ENCODE data around the gene SAMD4B.
"Not testable (repeated sequence)": the region's sequence is repeated elsewhere in the genome, so short reads cannot be mapped to it uniquely, and the experiment has no call there.

Gene SAMD4B

GRCh38 chr19:39329948-39330347 lies 12.3 kb upstream of the SAMD4B start:
- TF ChIP-seq YY1 (IDR thresholded peaks at IDR 0.05; ENCODE audit: insufficient read depth, insufficient read length): no peak
- TF ChIP-seq SUZ12 (IDR thresholded peaks at IDR 0.05; ENCODE audit: extremely low read depth, insufficient read depth, insufficient read length): no peak
- no peak for TF ChIP-seq ZNF274 (IDR thresholded peaks at IDR 0.05; ENCODE audit: low read depth, low read length)
- no peaks in the 10 kb centered on the region for H3K9me3 ChIP-seq (ENCODE audit: insufficient read depth, low read length)
- H3K9ac ChIP-seq (ENCODE audit: insufficient read length, low read depth): no peak overlapping the region
- no peaks in the 10 kb centered on the region for H3K27me3 ChIP-seq (ENCODE audit: insufficient read depth, insufficient read length)
- DNase-seq (ENCODE audit: low read depth, low spot score): no peak
- H3K4me3 ChIP-seq (ENCODE audit: insufficient read length, low read depth): no peak overlapping the region
- peaks cover 3% of the 10 kb centered on the region for H3K4me1 ChIP-seq (ENCODE audit: insufficient read depth, insufficient read length)
- H3K36me3 ChIP-seq (ENCODE audit: insufficient read depth, insufficient read length, low read length): no peaks in the 10 kb centered on the region

- no peak for DNase-seq (ENCODE audit: low read depth, low spot score)
- H3K4me1 ChIP-seq (ENCODE audit: insufficient read depth, insufficient read length): no peaks in the 10 kb centered on the region
- H3K9me3 ChIP-seq (ENCODE audit: insufficient read depth, low read length): no peaks in the 10 kb centered on the region
- no peaks in the 10 kb centered on the region for H3K36me3 ChIP-seq (ENCODE audit: insufficient read depth, insufficient read length, low read length)
- H3K27me3 ChIP-seq (ENCODE audit: insufficient read depth, insufficient read length): no peaks in the 10 kb centered on the region
- TF ChIP-seq YY1 (IDR thresholded peaks at IDR 0.05; ENCODE audit: insufficient read depth, insufficient read length): no peak
- no peak for TF ChIP-seq ZNF274 (IDR thresholded peaks at IDR 0.05; ENCODE audit: low read depth, low read length)
- no peak for TF ChIP-seq SUZ12 (IDR thresholded peaks at IDR 0.05; ENCODE audit: extremely low read depth, insufficient read depth, insufficient read length)
- no peak overlapping the region for H3K4me3 ChIP-seq (ENCODE audit: insufficient read length, low read depth)
- no peak overlapping the region for H3K9ac ChIP-seq (ENCODE audit: insufficient read length, low read depth)
These were observed 9.9 kb upstream of the SAMD4B start for GRCh38 chr19:39332293-39332692.

GRCh38 chr19:39332738-39333137 lies 9.5 kb upstream of the SAMD4B start:
- DNase-seq (ENCODE audit: low read depth, low spot score); H3K27me3 ChIP-seq (ENCODE audit: insufficient read depth, insufficient read length); H3K9me3 ChIP-seq (ENCODE audit: insufficient read depth, low read length); H3K4me1 ChIP-seq (ENCODE audit: insufficient read depth, insufficient read length); H3K9ac ChIP-seq (ENCODE audit: insufficient read length, low read depth); H3K4me3 ChIP-seq (ENCODE audit: insufficient read length, low read depth); H3K36me3 ChIP-seq (ENCODE audit: insufficient read depth, insufficient read length, low read length): not testable (repeated sequence)

GRCh38 chr19:39333507-39333906 lies 8.7 kb upstream of the SAMD4B start:
- H3K4me1 ChIP-seq (ENCODE audit: insufficient read depth, insufficient read length): no peaks in the 10 kb centered on the region
- H3K27me3 ChIP-seq (ENCODE audit: insufficient read depth, insufficient read length): no peaks in the 10 kb centered on the region

DNA sequence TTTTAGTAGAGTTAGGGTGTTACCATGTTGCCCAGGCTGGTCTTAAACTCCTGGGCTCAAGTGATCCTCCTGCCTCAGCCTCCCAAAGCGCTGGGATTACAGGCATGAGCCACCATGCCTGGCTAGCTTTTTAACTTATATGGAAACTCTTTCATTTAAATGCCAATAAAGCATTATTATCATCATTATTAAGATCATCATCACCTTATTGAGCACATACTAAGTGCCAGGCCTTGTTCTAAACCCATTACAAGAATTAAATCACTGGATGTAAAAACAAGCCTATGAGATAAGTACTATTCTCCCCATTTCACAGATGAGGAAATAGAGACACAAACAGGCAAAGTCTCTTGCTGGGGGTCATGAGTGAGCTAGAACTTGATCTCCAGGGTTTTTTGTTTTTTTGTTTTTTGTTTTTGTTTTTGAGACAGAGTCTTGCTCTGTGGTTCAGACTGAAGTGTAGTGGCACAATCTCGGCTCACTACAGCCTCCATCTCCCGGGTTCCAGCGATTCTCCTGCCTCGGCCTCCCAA lies 7.7 kb upstream of the SAMD4B start:
- no peaks in the 10 kb centered on the region for H3K9me3 ChIP-seq (ENCODE audit: insufficient read depth, low read length)
- TF ChIP-seq SUZ12 (IDR thresholded peaks at IDR 0.05; ENCODE audit: extremely low read depth, insufficient read depth, insufficient read length): no peak
- no peak for TF ChIP-seq YY1 (IDR thresholded peaks at IDR 0.05; ENCODE audit: insufficient read depth, insufficient read length)
- TF ChIP-seq ZNF274 (IDR thresholded peaks at IDR 0.05; ENCODE audit: low read depth, low read length): no peak
- H3K4me1 ChIP-seq (ENCODE audit: insufficient read depth, insufficient read length): no peaks in the 10 kb centered on the region
- H3K9ac ChIP-seq (ENCODE audit: insufficient read length, low read depth): no peak overlapping the region
- H3K4me3 ChIP-seq (ENCODE audit: insufficient read length, low read depth): no peak overlapping the region
- DNase-seq (ENCODE audit: low read depth, low spot score): no peak
- H3K36me3 ChIP-seq (ENCODE audit: insufficient read depth, insufficient read length, low read length): no peaks in the 10 kb centered on the region
- H3K27me3 ChIP-seq (ENCODE audit: insufficient read depth, insufficient read length): no peaks in the 10 kb centered on the region

More at GRCh38 chr19:39333507-39333906, 8.7 kb upstream of the SAMD4B start:
- no peaks in the 10 kb centered on the region for H3K9me3 ChIP-seq (ENCODE audit: insufficient read depth, low read length)
- no peak overlapping the region for H3K4me3 ChIP-seq (ENCODE audit: insufficient read length, low read depth)
- no peaks in the 10 kb centered on the region for H3K36me3 ChIP-seq (ENCODE audit: insufficient read depth, insufficient read length, low read length)
- TF ChIP-seq SUZ12 (IDR thresholded peaks at IDR 0.05; ENCODE audit: extremely low read depth, insufficient read depth, insufficient read length) (no peak), YY1 (IDR thresholded peaks at IDR 0.05; ENCODE audit: insufficient read depth, insufficient read length) (no peak), ZNF274 (IDR thresholded peaks at IDR 0.05; ENCODE audit: low read depth, low read length) (no peak)
- no peak for DNase-seq (ENCODE audit: low read depth, low spot score)
- H3K9ac ChIP-seq (ENCODE audit: insufficient read length, low read depth): no peak overlapping the region

DNA sequence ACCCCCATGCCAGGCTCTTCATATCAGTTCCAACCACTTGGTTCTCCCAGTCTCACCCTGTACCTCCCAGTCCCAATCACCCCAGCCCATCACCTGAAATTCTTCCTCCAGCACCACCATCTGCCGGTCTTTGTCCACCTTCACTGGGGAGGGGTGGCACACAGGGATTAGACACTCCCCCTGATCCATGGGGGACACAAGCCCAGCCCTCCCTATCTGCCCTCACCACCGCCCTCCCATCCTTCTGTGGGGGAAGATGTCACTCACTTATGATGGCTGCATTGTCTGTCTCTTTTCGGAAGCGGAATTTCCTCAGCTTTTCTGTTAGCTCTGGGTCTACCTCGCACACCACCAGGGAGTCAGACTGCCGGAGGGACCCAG lies 7.1 kb upstream of the SAMD4B start:
- H3K36me3 ChIP-seq (ENCODE audit: insufficient read depth, insufficient read length, low read length): no peaks in the 10 kb centered on the region
- H3K9ac ChIP-seq (ENCODE audit: insufficient read length, low read depth): no peak overlapping the region
- H3K27me3 ChIP-seq (ENCODE audit: insufficient read depth, insufficient read length): no peaks in the 10 kb centered on the region
- TF ChIP-seq YY1 (IDR thresholded peaks at IDR 0.05; ENCODE audit: insufficient read depth, insufficient read length): no peak
- no peak for TF ChIP-seq ZNF274 (IDR thresholded peaks at IDR 0.05; ENCODE audit: low read depth, low read length)
- no peak for TF ChIP-seq SUZ12 (IDR thresholded peaks at IDR 0.05; ENCODE audit: extremely low read depth, insufficient read depth, insufficient read length)
- no peaks in the 10 kb centered on the region for H3K9me3 ChIP-seq (ENCODE audit: insufficient read depth, low read length)
- DNase-seq (ENCODE audit: low read depth, low spot score): no peak
- no peaks in the 10 kb centered on the region for H3K4me1 ChIP-seq (ENCODE audit: insufficient read depth, insufficient read length)
- no peak overlapping the region for H3K4me3 ChIP-seq (ENCODE audit: insufficient read length, low read depth)

GRCh38 chr19:39336483-39336882 lies 5.7 kb upstream of the SAMD4B start:
- TF ChIP-seq YY1 (IDR thresholded peaks at IDR 0.05; ENCODE audit: insufficient read depth, insufficient read length): no peak
- TF ChIP-seq SUZ12 (IDR thresholded peaks at IDR 0.05; ENCODE audit: extremely low read depth, insufficient read depth, insufficient read length): no peak
- TF ChIP-seq ZNF274 (IDR thresholded peaks at IDR 0.05; ENCODE audit: low read depth, low read length): no peak
- no peaks in the 10 kb centered on the region for H3K9me3 ChIP-seq (ENCODE audit: insufficient read depth, low read length)
- H3K9ac ChIP-seq (ENCODE audit: insufficient read length, low read depth): no peak overlapping the region
- H3K36me3 ChIP-seq (ENCODE audit: insufficient read depth, insufficient read length, low read length): no peaks in the 10 kb centered on the region
- H3K27me3 ChIP-seq (ENCODE audit: insufficient read depth, insufficient read length): no peaks in the 10 kb centered on the region
- H3K4me1 ChIP-seq (ENCODE audit: insufficient read depth, insufficient read length): no peaks in the 10 kb centered on the region
- no peak for DNase-seq (ENCODE audit: low read depth, low spot score)
- no peak overlapping the region for H3K4me3 ChIP-seq (ENCODE audit: insufficient read length, low read depth)

- TF ChIP-seq SUZ12 (IDR thresholded peaks at IDR 0.05; ENCODE audit: extremely low read depth, insufficient read depth, insufficient read length) (no peak), YY1 (IDR thresholded peaks at IDR 0.05; ENCODE audit: insufficient read depth, insufficient read length) (no peak), ZNF274 (IDR thresholded peaks at IDR 0.05; ENCODE audit: low read depth, low read length) (no peak)
- Histone ChIP-seq H3K4me3 (ENCODE audit: insufficient read length, low read depth) (no peak overlapping the region), H3K9me3 (ENCODE audit: insufficient read depth, low read length) (no peaks in the 10 kb centered on the region), H3K9ac (ENCODE audit: insufficient read length, low read depth) (no peak overlapping the region), H3K4me1 (ENCODE audit: insufficient read depth, insufficient read length) (no peaks in the 10 kb centered on the region), H3K36me3 (ENCODE audit: insufficient read depth, insufficient read length, low read length) (no peaks in the 10 kb centered on the region), H3K27me3 (ENCODE audit: insufficient read depth, insufficient read length) (no peaks in the 10 kb centered on the region)
- no peak for DNase-seq (ENCODE audit: low read depth, low spot score)
These were observed 2.5 kb upstream of the SAMD4B start for GRCh38 chr19:39339674-39340073.

DNA sequence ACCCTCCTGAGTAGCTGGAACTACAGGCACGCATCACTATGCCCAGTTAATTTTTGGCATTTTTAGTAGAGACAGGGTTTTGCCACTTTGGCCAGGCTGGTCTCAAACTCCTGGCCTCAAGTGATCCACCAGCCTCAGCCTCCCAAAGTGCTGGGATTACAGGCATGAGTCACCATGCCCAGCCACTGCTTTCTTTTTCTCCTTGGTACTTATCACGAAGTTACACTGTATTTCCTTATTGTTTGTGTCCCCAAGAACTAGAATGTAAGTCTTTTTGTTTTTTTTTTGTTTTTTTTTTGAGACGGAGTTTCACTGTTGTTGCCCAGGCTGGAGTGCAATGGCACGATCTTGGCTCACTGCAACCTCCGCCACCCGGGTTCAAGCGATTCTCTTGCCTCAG lies 2.1 kb upstream of the SAMD4B start:
- H3K36me3 ChIP-seq (ENCODE audit: insufficient read depth, insufficient read length, low read length); H3K9me3 ChIP-seq (ENCODE audit: insufficient read depth, low read length); H3K4me3 ChIP-seq (ENCODE audit: insufficient read length, low read depth); H3K9ac ChIP-seq (ENCODE audit: insufficient read length, low read depth); H3K27me3 ChIP-seq (ENCODE audit: insufficient read depth, insufficient read length); DNase-seq (ENCODE audit: low read depth, low spot score); H3K4me1 ChIP-seq (ENCODE audit: insufficient read depth, insufficient read length): not testable (repeated sequence)

Measured in NT2/D1 (cell line).